ENCODE results near the gene WNT4. TPM values are rescaled to one million over a fixed set of nuclear protein-coding genes. Genes with fewer than 3 reads are reported as not detected.

Gene WNT4
- total RNA-seq, 1 donor: under 0.01 TPM

- peaks cover 22% of the 10 kb centered on the region for H3K36me3 ChIP-seq (ENCODE audit: insufficient read depth, low read length)
- H3K79me2 ChIP-seq (ENCODE audit: insufficient read depth, low read length): peaks cover 98% of the 10 kb centered on the region
- no peak overlapping the region for H3K4me2 ChIP-seq (ENCODE audit: insufficient read depth, low read length)
- H3K4me3 ChIP-seq (ENCODE audit: insufficient read depth, low read length): no peak overlapping the region
- peaks cover 21% of the 10 kb centered on the region for H3K4me1 ChIP-seq (ENCODE audit: insufficient read depth, low read length)
- H3K9me3 ChIP-seq (ENCODE audit: low read depth, low read length): no peaks in the 10 kb centered on the region
- H3K27ac ChIP-seq (ENCODE audit: low read depth, low read length): no peak overlapping the region
- H4K20me1 ChIP-seq (ENCODE audit: insufficient read depth, low read length): peaks cover 80% of the 10 kb centered on the region
- no peak for DNase-seq (ENCODE audit: insufficient read length, low spot score, missing footprints)
- no peak overlapping the region for H2AFZ ChIP-seq (ENCODE audit: low read length)
- TF ChIP-seq, protein P1, sequence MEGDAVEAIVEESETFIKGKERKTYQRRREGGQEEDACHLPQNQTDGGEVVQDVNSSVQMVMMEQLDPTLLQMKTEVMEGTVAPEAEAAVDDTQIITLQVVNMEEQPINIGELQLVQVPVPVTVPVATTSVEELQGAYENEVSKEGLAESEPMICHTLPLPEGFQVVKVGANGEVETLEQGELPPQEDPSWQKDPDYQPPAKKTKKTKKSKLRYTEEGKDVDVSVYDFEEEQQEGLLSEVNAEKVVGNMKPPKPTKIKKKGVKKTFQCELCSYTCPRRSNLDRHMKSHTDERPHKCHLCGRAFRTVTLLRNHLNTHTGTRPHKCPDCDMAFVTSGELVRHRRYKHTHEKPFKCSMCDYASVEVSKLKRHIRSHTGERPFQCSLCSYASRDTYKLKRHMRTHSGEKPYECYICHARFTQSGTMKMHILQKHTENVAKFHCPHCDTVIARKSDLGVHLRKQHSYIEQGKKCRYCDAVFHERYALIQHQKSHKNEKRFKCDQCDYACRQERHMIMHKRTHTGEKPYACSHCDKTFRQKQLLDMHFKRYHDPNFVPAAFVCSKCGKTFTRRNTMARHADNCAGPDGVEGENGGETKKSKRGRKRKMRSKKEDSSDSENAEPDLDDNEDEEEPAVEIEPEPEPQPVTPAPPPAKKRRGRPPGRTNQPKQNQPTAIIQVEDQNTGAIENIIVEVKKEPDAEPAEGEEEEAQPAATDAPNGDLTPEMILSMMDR (IDR thresholded peaks at IDR 0.05; ENCODE audit: extremely low read depth, low read depth, low read length): no peak
- no peaks in the 10 kb centered on the region for H3K27me3 ChIP-seq (ENCODE audit: insufficient read depth, low read length)
Measured at GRCh38 chr1:22074803-22075202, 68.1 kb downstream of the WNT4 start.

- Histone ChIP-seq H3K4me3 (ENCODE audit: insufficient read depth, low read length) (no peak overlapping the region), H3K9me3 (ENCODE audit: low read depth, low read length) (no peaks in the 10 kb centered on the region), H3K4me2 (ENCODE audit: insufficient read depth, low read length) (no peak overlapping the region), H3K36me3 (ENCODE audit: insufficient read depth, low read length) (peaks cover 4% of the 10 kb centered on the region), H2AFZ (ENCODE audit: low read length) (no peak overlapping the region), H3K27me3 (ENCODE audit: insufficient read depth, low read length) (no peaks in the 10 kb centered on the region), H3K79me2 (ENCODE audit: insufficient read depth, low read length) (peaks cover 98% of the 10 kb centered on the region), H3K4me1 (ENCODE audit: insufficient read depth, low read length) (peaks cover 15% of the 10 kb centered on the region), H3K27ac (ENCODE audit: low read depth, low read length) (no peak overlapping the region), H4K20me1 (ENCODE audit: insufficient read depth, low read length) (peaks cover 83% of the 10 kb centered on the region)
- DNase-seq (ENCODE audit: insufficient read length, low spot score, missing footprints): no peak
- TF ChIP-seq, protein P1 (IDR thresholded peaks at IDR 0.05; ENCODE audit: extremely low read depth, low read depth, low read length): no peak
Measured at GRCh38 chr1:22071511-22071910, 71.4 kb downstream of the WNT4 start.

Other genes starting within 250 kb of the WNT4 start
- 220 and 265 TPM in 2 replicates for gene HSPG2, start 205.8 kb downstream of the WNT4 start, total RNA-seq
- gene CELA3B, start 166.1 kb downstream of the WNT4 start, total RNA-seq: not detected in 2 replicates
- gene CELA3A, start 141.4 kb downstream of the WNT4 start, total RNA-seq: not detected in 2 replicates
- gene CDC42, start 90.4 kb downstream of the WNT4 start, total RNA-seq: 432 and 433 TPM in 2 replicates

Data from osteoblast (primary cell).